HG03575 (cell line): ENCODE data around the gene CARD19.

Experiments used
- ATAC-seq: cut with Tn5 transposase; IDR thresholded peaks from one replicate; pipeline ENCODE4 v1.9.1; 2021; ENCODE audit not compliant: unreplicated experiment, insufficient number of reproducible peaks, low FRiP score; ENCODE audit errors: extremely low read depth

The CARD19 gene

DNA sequence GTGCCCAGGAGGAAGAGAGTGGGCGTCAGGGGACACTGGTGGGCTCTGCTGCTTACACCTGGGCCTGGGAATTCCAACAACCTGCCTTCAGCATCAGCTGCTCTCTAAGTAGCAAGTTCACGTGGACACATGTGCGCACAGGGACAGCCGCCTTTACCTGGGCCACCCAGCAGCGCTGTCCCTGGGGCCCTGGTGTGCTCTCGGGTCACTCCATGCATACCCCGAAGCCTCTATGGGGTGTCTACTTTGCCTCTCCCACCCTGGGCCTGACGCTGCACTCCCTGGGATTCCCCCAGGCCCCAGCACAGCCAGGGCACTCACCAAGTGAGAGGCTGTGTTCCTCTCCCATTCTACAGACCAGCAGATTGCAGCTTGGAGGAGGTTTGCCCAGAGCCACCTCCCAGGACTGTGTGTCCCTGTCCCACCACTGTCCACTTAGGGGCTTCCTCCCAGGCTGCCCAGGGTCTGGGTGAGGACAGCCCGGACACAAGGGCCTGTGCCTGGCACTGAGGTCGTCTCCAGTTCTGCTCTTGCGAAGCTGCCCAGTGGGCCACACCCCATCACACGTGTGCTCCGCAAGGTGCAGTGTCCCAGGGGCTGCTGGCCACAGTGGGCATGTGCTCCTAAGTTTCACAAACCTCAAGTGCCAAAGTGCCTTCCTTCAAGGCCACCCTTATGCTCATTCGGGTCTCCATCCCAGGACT lies 32.1 kb downstream of the CARD19 start:
- ATAC-seq: no peak

DNA sequence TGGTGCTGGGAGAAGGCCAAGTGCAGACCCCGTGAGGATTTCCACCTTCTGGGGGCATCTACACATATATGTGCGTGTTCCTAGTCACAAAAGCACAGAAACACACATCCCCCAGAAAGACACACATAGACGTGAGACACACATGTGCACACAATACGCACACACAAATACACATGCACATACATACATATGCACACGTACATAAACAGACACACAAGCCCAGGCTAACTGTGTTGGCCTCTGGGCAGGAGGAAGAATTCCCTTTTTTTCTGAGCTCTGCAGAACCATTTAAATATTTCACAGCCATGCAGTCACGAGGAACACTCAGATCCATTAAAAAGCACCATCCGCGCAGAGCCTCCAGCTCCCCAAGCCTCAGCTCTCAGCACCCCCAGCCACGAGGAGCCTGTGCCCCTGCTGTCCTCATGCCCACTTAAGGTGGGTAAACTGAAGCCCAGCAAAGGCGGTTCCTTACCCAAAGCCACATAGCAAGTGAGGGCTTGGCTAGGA lies 32.8 kb downstream of the CARD19 start:
- no peak for ATAC-seq

DNA sequence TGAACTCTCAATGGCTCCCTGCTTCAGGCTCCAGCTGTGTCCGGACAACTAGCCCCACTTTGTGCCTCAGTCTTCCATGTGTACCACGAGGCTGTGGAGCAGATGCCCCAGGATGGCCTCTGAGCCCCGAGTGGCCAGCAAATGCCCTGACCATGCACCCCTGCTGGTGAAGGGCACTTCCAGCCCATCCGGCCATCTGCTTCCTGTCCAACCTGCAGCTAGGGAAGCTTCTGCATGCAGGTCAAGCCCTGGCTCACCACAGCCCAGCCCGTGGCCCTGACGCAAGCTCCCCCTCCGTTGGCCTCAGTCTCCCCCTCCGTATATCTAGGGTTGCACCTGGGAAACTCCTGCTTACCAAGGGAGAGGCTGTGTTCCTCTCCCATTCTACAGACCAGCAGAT lies 33.3 kb downstream of the CARD19 start:
- no peak for ATAC-seq

DNA sequence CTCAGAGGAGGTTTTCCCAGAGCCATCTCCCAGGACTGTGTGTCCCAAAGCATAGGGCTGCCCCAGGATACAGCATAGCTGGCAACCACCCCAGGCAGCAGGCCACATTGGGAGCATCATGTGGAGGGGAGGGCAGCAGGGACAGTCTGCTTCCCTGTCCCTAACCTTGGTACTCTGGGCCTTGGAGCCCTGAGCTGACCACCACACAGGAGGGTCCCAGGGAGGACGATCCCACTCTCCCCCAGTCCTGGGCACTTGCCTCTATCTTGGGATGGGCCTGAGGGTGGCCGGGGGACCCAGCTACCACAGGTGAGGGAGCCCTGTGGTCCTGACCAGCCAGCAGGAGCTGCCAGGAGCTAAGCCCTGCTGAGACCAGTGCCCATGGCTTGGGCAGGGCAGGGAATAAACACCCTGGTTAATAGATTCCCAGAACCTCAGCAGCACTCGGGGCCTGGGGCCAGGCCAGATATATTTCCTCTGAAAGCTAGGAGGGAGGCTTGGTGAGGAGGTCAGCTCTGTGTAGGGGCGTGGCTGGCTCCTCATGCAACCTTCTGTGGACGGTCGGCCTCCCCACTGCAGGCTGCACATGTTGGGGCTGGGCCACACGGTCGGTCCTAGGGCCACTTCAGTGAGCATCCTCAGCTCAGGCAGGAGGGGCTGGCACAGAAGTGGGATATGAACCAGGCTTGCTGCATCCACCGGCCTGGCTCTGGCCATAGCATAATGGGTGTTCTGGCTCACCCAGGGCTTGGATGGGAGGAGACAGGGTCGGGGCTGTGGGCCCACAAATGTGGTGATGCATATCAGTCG lies 33.9 kb downstream of the CARD19 start:
- ATAC-seq: no peak

DNA sequence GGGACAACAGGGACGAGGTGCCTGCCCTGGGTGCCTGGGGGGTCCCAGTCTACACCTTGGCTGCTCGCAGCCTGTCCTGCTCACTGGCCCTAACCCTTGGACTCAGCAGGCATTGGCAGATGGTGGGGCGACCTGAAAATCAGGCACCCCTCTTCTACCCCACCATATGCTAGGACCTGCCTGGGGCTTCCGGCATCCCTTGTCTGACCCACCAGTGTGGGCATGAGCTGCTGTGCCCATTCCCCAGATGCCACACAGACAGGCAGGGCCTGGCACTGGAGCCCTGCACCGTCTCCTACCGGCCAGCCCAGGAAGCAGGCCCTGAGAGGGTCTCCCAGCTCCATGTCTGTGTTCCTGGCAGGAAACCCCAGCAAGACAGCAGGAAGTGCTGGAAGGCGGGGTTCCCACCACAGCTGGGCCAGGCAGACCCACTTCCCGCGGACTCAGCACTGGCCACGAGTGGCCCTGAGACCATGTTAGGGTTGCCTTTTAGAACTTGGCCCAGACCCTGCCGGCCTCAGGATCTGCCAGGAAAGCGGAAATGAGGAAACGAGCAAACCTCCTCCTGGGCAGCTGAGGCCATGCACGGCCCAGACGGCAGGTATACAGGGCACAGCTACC lies 35.0 kb downstream of the CARD19 start:
- no peak for ATAC-seq

DNA sequence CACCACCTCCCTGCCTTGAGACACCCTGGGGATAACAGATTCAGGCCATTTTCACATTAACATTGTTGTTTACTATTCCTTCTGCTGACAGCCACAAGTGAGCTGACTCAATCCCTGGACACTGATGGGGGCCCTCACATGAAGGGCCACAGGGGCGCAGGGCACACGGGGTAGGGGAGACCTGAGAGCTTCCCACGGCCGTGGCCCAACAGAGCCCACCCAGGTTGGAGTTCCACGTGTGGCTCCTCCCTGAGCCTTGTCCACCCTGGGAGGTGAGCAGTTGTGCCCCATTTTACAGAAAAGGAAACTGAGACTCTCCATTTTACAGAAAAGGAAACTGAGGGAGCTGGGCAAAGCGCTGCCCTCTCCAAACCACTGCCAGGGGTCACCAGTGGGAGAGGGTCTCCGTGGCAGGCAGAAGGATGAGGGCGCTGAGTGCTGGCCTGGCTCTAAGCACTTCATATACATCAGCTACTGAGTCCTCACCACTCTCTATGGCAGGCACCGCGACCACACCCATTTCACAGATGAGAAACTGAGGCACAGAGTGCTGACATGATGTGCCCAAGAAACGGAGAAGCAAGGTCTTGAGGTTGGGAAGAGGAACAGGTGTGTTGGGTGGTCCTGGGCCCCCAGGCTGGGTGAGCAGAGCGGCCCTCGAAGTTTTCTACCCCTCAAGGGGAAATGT lies 35.7 kb downstream of the CARD19 start:
- ATAC-seq: no peak

DNA sequence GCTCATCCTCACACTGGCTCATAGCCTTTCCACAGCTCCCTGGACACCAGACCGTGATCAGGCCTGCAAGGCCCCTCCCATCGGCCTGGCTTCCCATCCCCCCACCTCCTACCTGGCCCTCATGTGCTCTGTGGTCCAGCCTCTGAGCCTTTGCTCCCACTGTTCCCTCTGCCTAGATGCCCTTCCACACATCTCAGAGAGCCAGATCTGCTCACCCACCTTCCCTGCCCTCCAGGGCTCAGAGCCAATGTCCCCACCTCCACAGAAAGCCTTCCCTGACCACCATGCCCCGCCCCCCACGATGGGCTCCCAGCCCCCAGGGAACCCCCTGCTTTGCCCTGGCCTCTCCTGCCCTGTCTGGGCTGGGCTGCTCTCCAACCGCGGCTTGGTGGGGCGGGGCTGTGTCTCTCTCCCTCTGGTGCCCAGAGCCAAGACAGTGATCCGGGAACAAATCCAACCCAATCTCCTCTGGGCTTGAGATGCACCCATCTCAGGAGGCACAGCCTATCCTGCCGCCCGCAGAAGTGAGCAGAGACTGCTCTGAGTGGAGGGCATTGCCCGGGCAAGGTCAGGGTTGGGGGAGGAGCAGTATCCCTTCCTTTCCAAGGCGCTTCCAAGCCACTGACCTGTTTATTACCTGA lies 36.4 kb downstream of the CARD19 start:
- ATAC-seq: no peak

DNA sequence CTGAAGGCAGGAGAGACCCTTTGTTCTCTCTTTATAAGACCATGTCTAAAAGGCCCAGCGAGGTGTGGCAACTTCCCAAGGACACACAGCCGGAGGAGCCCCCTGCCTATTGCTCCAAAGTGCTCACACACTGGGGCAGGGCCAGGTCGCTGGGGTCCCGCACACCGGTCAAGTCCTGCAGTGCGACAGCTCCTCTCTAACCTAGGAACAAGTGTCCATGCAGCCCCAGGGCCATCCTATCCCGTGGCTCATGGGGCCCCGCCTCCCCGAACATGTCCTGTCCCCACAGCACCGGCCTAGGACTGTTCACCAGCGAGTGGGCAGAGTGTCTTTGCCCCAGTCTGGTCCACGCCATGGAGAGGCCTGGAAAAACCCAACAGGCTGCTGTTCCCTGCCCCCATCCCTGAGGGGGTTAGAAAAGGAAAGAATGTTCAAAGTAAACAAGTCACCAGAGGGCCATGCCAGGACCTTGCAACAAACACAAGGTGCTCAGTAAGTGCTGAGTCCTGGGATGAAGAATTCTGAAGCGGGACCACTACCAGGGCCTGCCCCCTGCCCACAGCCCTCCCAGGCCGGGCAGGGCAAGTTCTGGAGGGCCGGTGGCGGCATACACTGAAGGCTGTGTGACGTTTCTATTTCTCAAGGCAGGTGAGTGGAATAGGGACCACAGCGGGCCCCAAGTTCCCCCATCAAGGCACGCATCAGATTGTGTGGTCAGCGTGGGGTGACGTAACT lies 37.1 kb downstream of the CARD19 start:
- no peak for ATAC-seq

DNA sequence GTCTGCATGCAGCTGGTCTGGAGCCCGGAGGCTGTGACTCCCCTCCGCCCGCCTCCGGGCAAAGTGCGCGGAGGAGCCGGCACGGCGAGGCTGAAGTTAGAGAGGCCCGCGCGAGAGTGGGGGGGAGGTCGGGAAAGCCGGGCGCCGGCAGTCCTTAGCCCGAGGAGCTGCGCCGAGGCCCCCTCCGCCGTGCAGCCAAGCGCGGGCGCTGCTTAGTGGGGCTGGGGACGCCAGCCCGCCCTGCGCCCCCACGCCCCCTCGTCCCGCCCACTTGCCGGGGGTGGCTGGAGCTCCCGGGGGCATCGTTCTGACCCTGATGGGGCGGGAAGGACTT lies 37.6 kb downstream of the CARD19 start:
- ATAC-seq: no peak

DNA sequence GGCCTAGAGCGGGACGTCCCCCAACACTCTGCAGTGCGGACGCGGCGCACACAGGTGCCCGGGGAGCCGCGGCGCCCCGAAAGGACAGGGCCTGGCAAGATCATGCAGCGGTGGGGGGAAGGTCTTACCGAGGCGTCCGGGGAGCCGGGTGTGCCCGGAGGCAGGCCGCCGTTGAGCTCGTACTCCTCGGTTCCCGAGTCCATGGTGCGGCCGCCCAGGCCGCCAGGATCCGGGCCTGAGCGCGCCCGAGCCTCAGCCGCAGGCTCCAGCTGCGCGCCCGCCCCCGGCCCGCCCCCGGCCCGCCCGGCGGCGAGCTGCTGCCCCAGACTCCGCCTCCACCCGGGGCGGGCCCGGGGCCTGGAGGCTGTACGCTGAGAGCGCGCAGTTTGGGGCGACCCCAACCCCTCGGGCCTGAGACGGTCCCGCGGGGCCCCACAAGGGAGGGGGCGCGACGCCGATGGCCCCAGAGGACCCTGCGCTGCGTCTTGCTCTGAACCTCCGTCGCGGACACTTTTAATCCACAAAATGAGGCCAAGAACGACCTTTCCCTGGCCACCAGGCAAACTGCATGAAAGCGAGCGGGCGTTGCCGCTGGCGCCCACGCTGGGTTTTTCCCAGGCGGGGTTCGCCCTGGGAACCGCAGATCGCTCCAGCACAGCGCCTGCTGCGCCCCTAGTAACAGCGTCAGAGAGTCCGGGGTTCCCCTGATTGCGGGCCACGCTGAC lies 38.2 kb downstream of the CARD19 start, which contains the start of gene NINJ1:
Gene NINJ1, minus strand, starts transcription at position 237 of the 725 bp plus-strand sequence. Its CDS starts 34 bp downstream, at position 203.
- ATAC-seq: peak; percentile 44

DNA sequence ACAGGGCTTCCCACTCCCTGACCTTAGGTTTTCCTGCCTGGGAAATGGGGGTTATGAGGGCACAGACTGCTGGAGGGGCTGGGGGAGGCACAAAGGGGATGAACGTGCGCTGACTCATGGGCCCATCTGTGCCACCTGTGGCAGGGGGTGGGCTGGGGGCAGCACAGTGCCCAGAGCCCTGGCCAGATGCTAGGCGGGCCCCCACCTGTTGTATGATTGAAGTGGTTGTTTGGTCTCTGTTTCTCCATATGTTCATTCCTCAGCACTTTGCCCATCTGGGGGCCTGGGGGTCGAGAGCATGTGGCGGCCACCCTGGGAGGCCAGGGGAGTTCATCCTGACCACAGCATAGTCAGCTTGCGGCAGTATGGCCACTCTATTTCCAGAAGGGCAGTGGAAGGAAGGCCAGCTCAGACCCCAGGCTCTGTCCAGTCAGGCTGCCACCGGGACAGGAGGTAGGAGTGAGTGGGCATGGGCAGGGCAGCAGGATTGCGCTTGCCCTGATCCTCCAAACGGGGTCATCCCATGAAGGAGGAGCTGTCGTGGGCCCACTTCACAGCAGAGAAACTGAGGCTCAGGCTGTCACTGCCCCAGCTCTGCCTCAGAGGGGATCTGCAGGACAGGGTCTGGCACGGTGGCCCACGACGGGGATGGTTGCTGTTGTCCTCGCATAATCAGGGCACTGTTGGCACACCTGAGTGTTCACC lies 38.9 kb downstream of the CARD19 start:
- ATAC-seq: no peak

DNA sequence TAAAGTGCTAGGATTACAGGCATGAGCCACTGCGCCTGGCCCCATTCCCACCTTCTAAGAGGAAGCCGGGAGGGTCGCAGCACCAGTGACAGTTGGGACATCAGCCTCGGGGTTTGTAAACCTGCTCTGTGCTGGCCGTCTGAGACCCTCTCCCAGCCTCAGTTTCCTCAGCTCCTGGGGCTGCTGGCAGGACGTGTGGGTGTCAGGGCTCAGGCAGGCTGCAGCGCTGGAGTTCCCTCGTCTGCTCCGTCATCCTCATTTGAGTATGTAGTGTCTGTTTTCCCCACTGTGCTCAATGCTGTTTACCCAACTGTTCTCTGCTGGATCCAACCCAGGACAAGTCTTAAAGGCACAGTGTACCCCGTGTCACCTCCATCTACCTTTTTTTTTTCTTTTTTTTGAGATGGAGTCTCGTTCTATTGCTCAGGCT lies 40.0 kb downstream of the CARD19 start:
- ATAC-seq: no peak

DNA sequence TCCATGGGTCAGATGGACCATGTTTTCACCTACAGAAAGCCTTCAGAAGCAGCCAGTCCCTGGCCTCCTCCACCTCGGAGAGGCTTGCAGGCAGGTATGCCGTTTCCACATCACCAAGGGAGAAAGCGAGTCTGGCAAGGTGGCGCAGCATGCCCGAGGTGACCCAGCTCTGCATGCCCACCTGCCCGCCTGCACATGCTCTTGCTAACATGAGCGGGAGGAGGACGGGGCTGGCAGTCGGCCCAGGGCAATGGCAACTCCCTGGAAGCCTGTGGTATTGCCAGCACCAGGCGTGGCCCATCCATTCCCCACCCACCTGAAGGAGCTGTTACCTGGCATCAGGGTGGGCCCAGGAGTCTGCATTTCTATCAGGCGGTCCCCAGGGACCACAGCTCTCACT lies 41.3 kb downstream of the CARD19 start:
- ATAC-seq: no peak

DNA sequence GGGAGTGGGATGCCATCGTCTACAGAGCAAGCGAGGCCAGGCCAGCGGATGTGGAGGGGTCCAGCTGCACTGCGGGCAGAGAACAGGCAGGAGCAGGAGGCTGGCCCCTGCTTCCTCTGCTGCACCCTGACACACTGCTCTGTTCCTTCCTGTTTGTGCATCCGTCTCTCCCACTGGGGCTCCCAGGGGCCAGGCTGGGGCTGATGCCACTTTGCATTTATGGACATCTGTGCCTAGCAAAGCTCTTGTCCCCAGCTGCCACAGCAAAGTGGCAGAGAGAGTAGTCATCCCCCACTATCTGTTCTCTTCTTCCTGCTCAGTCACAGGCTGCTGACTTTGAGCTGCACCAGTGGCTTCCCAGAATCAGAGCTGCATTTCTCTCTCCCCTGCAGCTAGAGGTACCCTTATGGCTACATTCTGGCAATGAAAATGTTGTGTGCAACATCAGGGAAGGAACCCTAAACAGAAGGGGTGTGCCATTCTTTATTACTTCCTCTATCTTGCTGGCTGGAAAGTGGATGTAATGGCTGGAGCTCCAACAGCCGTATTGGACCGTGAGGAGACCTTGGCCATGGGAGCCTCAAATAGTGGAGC lies 42.3 kb downstream of the CARD19 start:
- ATAC-seq: no peak

DNA sequence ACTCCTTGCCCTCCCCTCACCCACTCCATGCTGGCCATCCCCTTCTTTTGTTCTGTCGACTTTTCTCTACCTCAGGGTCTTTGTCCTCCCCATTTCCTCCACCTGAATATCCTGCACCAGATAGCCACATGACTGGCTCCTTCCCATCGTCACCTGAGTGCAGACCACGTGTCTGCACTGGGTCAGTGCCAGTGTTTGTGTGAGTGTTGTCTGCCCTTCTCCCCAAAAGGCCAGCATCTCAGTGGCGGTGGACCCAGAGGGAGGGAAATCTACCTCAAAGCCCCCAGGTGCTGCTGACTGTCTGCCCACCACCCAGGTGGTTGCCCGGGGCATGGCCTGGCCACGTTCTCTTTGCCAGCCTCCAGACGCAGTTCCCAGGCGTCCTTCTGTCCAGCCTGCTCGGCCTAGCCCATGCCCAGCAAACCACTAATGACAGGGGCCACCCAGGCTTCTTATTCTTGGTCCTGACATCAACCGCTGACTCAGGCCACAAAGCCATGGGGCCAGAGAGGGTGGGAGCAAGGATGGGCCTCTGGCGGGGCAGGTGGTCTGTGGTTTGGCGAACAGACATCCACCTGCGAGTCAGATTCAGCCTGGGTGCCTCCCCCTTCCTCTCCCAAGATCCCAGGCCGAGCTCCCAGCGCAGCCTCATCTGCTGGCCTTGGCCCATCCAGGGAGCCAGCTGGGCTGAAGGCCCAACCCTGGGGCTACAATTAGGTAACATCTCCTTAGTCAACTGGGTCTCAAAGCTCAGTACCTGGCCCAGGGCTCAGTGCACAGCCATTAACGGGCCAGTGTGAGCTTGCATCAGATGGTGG lies 43.6 kb downstream of the CARD19 start:
- ATAC-seq: no peak
